RWPE1 (cell line): ENCODE data around the gene APOD.

Source experiments
- CTCF ChIA-PET: fragments of 350-600 bp; sonication (Branson Sonifier 250); formaldehyde crosslinking; extraction: SDS; loops from one replicate; lab custom pipeline; 2021; lab: Yijun Ruan, JAX
- POLR2A ChIA-PET: fragments of 400-600 bp; formaldehyde crosslinking; extraction: SDS; loops from one replicate; lab custom pipeline; 2020; ENCODE audit warnings: antibody characterized with exemption; ENCODE audit not compliant: low non-redundant PET; lab: Yijun Ruan, JAX
- DNase-seq: peaks from one replicate; pipeline ENCODE4 v3.0.0; 2012; ENCODE audit warnings: low spot score
- H3K27ac ChIP-seq: fragments of 450-650 bp; 2 replicates; pipeline ENCODE4 v1.5.1; 2017
- TF ChIP-seq, protein P1 (sequence below): fragments of 450-650 bp; conservative IDR thresholded peaks from 2 replicates; pipeline ENCODE4 v1.5.1; 2017; ENCODE audit warnings: low read depth, mild to moderate bottlenecking

Gene APOD

DNA sequence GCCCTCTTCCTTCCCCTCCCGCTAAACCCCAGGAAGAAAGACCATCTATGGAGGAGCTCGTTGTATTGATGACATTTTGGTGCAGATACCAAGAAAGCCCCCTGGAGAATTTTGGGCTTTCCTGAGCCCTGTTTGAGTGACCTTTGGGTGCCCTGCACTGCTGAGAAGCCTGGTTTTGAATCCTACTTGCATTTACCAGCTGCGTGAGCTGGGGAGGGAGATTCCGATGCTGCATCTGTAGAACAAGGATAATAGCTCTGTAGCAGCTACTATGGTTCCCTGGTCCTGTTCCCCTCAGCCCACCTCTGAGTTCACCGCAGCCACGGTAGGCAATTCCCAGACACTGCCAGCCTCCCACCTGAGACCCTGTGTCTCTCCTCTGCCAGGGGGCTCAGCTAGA is 5.2 kb downstream of the APOD start:
- DNase-seq = no peak
- H3K27ac ChIP-seq = no peak overlapping the region
- CTCF ChIA-PET = interaction anchor here (0.7 kb wide), 1 partner anchor 107 kb away, joined by 3 read pairs; no protein-coding TSS in a partner anchor
- TF ChIP-seq, protein P1, sequence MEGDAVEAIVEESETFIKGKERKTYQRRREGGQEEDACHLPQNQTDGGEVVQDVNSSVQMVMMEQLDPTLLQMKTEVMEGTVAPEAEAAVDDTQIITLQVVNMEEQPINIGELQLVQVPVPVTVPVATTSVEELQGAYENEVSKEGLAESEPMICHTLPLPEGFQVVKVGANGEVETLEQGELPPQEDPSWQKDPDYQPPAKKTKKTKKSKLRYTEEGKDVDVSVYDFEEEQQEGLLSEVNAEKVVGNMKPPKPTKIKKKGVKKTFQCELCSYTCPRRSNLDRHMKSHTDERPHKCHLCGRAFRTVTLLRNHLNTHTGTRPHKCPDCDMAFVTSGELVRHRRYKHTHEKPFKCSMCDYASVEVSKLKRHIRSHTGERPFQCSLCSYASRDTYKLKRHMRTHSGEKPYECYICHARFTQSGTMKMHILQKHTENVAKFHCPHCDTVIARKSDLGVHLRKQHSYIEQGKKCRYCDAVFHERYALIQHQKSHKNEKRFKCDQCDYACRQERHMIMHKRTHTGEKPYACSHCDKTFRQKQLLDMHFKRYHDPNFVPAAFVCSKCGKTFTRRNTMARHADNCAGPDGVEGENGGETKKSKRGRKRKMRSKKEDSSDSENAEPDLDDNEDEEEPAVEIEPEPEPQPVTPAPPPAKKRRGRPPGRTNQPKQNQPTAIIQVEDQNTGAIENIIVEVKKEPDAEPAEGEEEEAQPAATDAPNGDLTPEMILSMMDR = no peak
- POLR2A ChIA-PET = no interaction called here

DNA sequence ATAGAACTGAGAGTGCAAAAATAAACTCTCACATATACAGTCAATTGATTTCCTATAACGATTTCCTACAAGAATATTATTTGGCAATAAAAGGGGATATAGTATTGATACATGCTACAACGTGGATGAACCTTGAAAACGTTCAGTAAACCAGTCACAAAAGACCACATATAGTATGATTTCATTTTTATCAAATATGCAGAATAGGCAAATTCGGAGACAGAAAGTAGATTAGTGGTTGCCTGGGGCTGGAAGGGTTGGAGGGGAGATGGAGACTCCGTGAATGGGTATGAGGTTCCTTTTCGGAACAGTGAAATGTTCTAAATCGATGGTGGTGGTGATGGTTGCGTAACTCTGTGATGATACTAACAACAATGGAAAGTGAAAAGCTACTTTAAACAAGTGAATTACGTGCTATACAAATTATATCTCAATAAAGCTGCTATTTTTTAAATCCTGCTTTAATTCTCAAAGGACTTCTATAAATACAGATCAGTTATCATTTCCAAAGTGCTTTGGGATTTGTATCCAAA is 6.0 kb downstream of the APOD start:
- DNase-seq = no peak
- no peak overlapping the region for H3K27ac ChIP-seq
- ChIA-PET POLR2A (no interaction called here), CTCF (no interaction called here)
- TF ChIP-seq, protein P1 = no peak

DNA sequence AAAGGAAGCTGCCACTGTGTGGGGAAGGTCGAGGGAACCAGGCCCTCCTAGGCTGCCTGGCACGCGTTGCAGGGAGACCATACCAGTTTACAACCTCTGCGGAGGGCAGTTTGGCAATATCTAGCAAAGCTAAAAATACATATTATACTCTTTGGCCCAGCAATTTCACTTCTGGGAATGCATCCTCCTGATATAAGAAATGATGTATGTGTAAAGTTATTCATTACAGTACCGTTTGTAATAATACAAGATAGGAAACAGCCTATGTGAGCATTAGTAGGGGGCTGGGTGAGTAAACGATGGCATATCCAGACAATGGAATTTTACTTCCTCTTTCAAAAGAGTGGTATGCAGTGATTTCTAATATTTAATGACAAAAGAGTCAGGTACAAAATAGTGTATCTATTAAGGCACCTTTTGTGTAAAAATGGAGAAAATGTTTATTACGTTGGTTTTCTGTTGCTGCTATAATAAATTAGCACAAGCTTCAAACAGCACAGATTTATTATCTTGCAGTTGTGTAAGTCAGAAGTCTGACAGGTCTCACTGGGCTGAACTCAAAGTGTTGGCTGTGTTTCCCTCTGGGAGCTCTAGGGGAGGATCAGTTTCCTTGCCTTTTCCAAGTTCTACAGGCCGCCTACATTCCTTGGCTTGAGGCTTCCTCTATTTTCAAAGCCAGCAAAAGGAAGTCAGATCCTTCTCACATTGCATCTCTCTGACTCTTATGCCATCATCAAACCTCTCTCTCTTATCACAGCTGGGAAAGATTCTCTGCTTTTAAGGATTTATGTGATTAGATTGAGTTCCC is 9.0 kb downstream of the APOD start:
- POLR2A ChIA-PET = no interaction called here
- TF ChIP-seq, protein P1 = no peak
- no peak for DNase-seq
- no peak overlapping the region for H3K27ac ChIP-seq
- CTCF ChIA-PET = no interaction called here

DNA sequence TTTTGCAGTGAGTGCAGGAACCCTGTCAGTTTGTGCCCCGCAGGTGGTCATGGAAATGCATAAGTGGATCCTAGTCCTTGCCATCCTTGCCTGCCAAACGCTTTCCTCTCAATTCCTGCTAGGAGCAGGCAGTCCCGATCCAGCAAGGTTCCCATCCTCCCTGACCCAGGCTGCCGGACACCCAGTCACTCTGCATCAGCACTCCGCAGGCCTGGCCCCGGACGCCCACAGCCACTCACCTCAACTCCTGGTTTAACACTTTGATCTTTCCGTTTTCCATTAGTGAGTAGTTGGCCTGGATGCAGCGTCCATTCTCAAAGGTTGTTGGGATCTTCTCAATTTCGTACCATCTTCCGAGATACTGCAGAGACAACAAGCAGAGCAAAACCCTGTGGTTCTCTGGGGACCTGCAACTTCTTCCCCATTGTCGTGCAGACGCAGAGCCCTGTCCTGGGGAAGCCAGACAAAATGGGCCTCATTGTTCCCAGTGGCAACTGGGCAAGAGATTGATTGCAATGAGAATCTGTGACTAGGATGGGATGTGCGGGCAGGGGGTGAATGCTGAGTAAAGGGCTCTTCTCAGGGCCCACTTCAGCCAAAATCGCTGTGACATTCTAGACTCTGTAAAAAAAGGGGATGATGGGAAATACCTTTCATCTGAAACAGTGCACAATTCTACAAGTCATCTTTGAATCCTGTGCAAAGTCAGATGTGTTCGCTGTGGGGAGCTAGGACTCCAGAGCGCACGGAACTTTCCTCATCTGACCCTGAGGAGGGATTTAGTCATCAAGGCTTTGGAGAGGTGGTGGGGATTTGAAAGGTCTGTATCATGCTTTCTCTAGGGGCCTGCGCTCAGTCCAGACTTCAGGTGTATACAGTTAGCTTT is 9.9 kb downstream of the APOD start:
- no peak overlapping the region for H3K27ac ChIP-seq
- no peak for DNase-seq

DNA sequence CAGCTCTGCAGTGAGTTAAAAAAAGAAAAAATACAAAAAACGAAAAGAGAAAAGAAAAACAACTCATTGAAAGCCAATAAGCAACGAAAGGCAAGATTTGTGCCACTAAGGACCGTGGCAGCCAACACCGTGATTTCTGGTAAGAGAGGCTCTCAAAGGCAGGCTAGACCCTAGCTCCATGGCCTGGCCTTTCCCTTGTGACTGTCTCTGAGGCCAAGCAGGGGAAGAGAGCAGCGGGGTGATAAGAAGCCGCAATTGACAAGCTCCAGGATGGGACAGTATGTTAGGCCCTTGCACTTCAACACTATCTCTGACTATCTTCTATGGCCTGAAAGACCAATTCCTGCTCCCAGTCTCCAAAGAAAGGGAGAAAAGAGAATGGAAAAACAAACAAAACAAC is 12.4 kb downstream of the APOD start:
- CTCF ChIA-PET = no interaction called here
- TF ChIP-seq, protein P1 = no peak
- DNase-seq = no peak
- no peak overlapping the region for H3K27ac ChIP-seq
- POLR2A ChIA-PET = no interaction called here

More for the DNA sequence above, 9.9 kb downstream of the APOD start:
- CTCF ChIA-PET = no interaction called here
- POLR2A ChIA-PET = no interaction called here
- TF ChIP-seq, protein P1 = no peak

DNA sequence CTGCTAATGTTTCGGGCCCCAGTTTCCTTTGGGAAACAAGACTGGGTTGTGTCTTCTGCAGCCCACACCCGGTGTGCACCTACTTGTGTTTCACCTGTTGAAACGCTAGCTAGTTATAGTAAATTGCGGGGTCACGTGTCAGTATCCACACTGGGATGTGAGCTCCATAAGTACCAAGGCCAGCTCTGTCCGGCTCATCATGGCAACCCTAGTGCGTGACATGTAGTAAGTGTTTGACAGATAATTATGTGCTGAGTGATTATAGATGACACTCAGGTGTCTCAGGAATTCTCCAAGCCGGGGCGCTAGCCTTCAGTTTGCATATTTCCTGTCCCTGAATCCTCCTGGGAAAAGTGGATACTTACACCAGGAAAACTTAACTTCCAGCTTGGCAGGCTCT is 12.8 kb downstream of the APOD start:
- no peak for DNase-seq
- H3K27ac ChIP-seq = no peak overlapping the region
- CTCF ChIA-PET = interaction anchor here (0.6 kb wide), 1 partner anchor 340 kb away, joined by 4 read pairs; no protein-coding TSS in a partner anchor
- TF ChIP-seq, protein P1 = no peak
- POLR2A ChIA-PET = no interaction called here
